Panc1 (cell line): ENCODE data around the gene CRYBG3. TPM values are rescaled to one million over a fixed set of nuclear protein-coding genes. Genes with fewer than 3 reads are reported as not detected.

Source experiments
- ATAC-seq: fragments of 200-7000 bp; cut with Tn5 transposase; 2 replicates; pipeline ENCODE4 v1.9.1; 2020; ENCODE audit warnings: mild to moderate bottlenecking, moderate library complexity
- BruUV-seq: library from RNA; stranded (reverse); fragments of 400-500 nt; replicated peaks from 2 replicates; lab custom pipeline; 2021; lab: Mats Ljungman, UMichigan
- CTCF ChIA-PET: fragments of 300-600 bp; sonication (Branson Sonifier 250); formaldehyde crosslinking; loops from one replicate; lab custom pipeline; 2022; ENCODE audit warnings: antibody characterized with exemption; lab: Charles Lee
- POLR2A ChIA-PET: fragments of 300-600 bp; sonication (Branson Sonifier 250); formaldehyde crosslinking; loops from one replicate; lab custom pipeline; 2022; ENCODE audit warnings: antibody characterized with exemption; lab: Charles Lee
- DNase-seq: peaks from one replicate; pipeline ENCODE4 v3.0.0-alpha.2; 2010; ENCODE audit warnings: low read depth, low spot score
- H3K27ac ChIP-seq: 2 replicates; pipeline ENCODE4 v1.5.1; 2011; ENCODE audit warnings: mild to moderate bottlenecking, low read length, inconsistent platforms
- H3K27me3 ChIP-seq: fragments of 200-500 bp; sonication (Bioruptor generic); 2 replicates; pipeline ENCODE4 v1.6.0; 2014; ENCODE audit warnings: low read length, inconsistent platforms; ENCODE audit not compliant: control insufficient read depth, insufficient read depth
- H3K36me3 ChIP-seq: fragments of 200-500 bp; sonication (Bioruptor generic); 2 replicates; pipeline ENCODE4 v1.5.1; 2014; ENCODE audit warnings: inconsistent platforms, mild to moderate bottlenecking, low read length, moderate library complexity; ENCODE audit not compliant: control insufficient read depth, insufficient read depth
- H3K4me1 ChIP-seq: 2 replicates; pipeline ENCODE4 v1.5.1; 2011; ENCODE audit warnings: inconsistent platforms, mild to moderate bottlenecking, low read length, moderate library complexity; ENCODE audit not compliant: control insufficient read depth, insufficient read depth
- H3K4me3 ChIP-seq, 2 experiments: 2 replicates each; pipeline ENCODE4 v1.5.1; 2011 to 2012; ENCODE audit warnings: low read depth in 2 of 2, low read length in 2 of 2, mild to moderate bottlenecking in 2 of 2, inconsistent platforms in 1 of 2, moderate library complexity in 1 of 2
- H3K9me3 ChIP-seq: fragments of 200-500 bp; sonication (Bioruptor generic); 2 replicates; pipeline ENCODE4 v1.5.1; 2014; ENCODE audit warnings: low read depth, mild to moderate bottlenecking, inconsistent platforms, low read length, moderate library complexity; ENCODE audit not compliant: control insufficient read depth, insufficient read depth
- POLR2AphosphoS5 ChIP-seq: IDR thresholded peaks from 2 replicates; pipeline ENCODE4 v1.6.1; 2012; ENCODE audit warnings: mild to moderate bottlenecking, low read depth, low read length, moderate library complexity
- REST ChIP-seq, 2 experiments: IDR thresholded peaks; 2 replicates each; pipeline ENCODE4 v1.6.1; 2011 to 2012; ENCODE audit warnings: low read depth in 2 of 2, control low read depth in 1 of 2, low read length in 1 of 2, mild to moderate bottlenecking in 1 of 2, moderate library complexity in 1 of 2; ENCODE audit not compliant: insufficient read depth in 1 of 2
- SIN3A ChIP-seq: IDR thresholded peaks from 2 replicates; pipeline ENCODE4 v1.6.1; 2012; ENCODE audit warnings: low read depth, mild to moderate bottlenecking, low read length, moderate library complexity, borderline replicate concordance; ENCODE audit not compliant: insufficient read depth
- TCF7L2 ChIP-seq: IDR thresholded peaks from 2 replicates; pipeline ENCODE4 v1.6.1; 2011; ENCODE audit warnings: mild to moderate bottlenecking, low read depth, low read length, inconsistent platforms
- in situ Hi-C: cut with HindIII; loops from 2 replicates; pipeline ENCODE4 v1.10.0; 2016; ENCODE audit warnings: low sequenced_read_pairs, low pct_unique_long_range_greater_than_20kb
- intact Hi-C: fragments of 100-400 bp; cut with micrococcal nuclease; formaldehyde crosslinking; loops from one replicate; pipeline ENCODE4 v1.10.0; 2022; ENCODE audit not compliant: unreplicated experiment
- total RNA-seq: library from RNA; stranded (reverse); gene quantifications from one replicate; pipeline ENCODE4 v1.2.1, GENCODE V29; 2021; ENCODE audit not compliant: unreplicated experiment
- TF ChIP-seq, protein P1 (sequence below): fragments of 450-650 bp; IDR thresholded peaks from 2 replicates; pipeline ENCODE4 v1.5.1; 2017; ENCODE audit warnings: mild to moderate bottlenecking

The CRYBG3 gene
- total RNA-seq, 1 experiment from 2014 or later = 24.6 TPM

GRCh38 chr3:97778152-97778551 lies 43.7 kb upstream of the CRYBG3 start:
- no peaks in the 10 kb centered on the region for H3K4me1 ChIP-seq
- no peak overlapping the region for H3K4me3 ChIP-seq
- CTCF ChIA-PET = no interaction called here
- BruUV-seq = no TSS peak
- intact Hi-C loops (no loop called here), in situ Hi-C loops (no loop called here)
- H3K27me3 ChIP-seq = no peaks in the 10 kb centered on the region
- ATAC-seq (no peak), DNase-seq (no peak)
- no peaks in the 10 kb centered on the region for H3K36me3 ChIP-seq
- POLR2A ChIA-PET = interaction anchor here (1.0 kb wide), 1 partner anchor 43 kb away, joined by 4 read pairs; no protein-coding TSS in a partner anchor
- H3K9me3 ChIP-seq = no peaks in the 10 kb centered on the region
- H3K27ac ChIP-seq = no peak overlapping the region
- no peak for TF ChIP-seq POLR2AphosphoS5
- TF ChIP-seq, protein P1, sequence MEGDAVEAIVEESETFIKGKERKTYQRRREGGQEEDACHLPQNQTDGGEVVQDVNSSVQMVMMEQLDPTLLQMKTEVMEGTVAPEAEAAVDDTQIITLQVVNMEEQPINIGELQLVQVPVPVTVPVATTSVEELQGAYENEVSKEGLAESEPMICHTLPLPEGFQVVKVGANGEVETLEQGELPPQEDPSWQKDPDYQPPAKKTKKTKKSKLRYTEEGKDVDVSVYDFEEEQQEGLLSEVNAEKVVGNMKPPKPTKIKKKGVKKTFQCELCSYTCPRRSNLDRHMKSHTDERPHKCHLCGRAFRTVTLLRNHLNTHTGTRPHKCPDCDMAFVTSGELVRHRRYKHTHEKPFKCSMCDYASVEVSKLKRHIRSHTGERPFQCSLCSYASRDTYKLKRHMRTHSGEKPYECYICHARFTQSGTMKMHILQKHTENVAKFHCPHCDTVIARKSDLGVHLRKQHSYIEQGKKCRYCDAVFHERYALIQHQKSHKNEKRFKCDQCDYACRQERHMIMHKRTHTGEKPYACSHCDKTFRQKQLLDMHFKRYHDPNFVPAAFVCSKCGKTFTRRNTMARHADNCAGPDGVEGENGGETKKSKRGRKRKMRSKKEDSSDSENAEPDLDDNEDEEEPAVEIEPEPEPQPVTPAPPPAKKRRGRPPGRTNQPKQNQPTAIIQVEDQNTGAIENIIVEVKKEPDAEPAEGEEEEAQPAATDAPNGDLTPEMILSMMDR = no peak
- TF ChIP-seq TCF7L2 = no peak
- no peak for TF ChIP-seq SIN3A
- no peak for TF ChIP-seq REST (IDR thresholded peaks at IDR 0.05; ENCODE audit: insufficient read depth in 1 of 2, low read depth in 2 of 2, low read length in 1 of 2)

- CTCF ChIA-PET = no interaction called here
- Histone ChIP-seq H3K27me3 (no peaks in the 10 kb centered on the region), H3K27ac (no peak overlapping the region), H3K4me1 (no peaks in the 10 kb centered on the region), H3K9me3 (no peaks in the 10 kb centered on the region), H3K4me3 (no peak overlapping the region), H3K36me3 (no peaks in the 10 kb centered on the region)
- TF ChIP-seq, protein P1 = peak; percentile 80; the same call in 1 of the 2 replicates
- no peak for TF ChIP-seq REST (IDR thresholded peaks at IDR 0.05; ENCODE audit: insufficient read depth in 1 of 2, low read depth in 2 of 2, low read length in 1 of 2)
- ATAC-seq = no peak
- no TSS peak for BruUV-seq
- in situ Hi-C loops = no loop called here
- peak; percentile 61 for DNase-seq
- intact Hi-C loops = loop anchor here (1.0 to 10.0 kb wide), 3 partner anchors 151 to 531 kb away; no protein-coding TSS in a partner anchor
- POLR2A ChIA-PET = no interaction called here
Measured at GRCh38 chr3:97793420-97794019, 28.3 kb upstream of the CRYBG3 start.
